ENCODE data around the gene CBX3. TPM values are rescaled to one million over a fixed set of nuclear protein-coding genes. Genes with fewer than 3 reads are reported as not detected.

CBX3 gene
- total RNA-seq, 1 donor from 2014 or later: 221 TPM

GRCh38 chr7:26178272-26178960 is 23.1 kb upstream of the CBX3 start:
- H3K36me3 Mint-ChIP-seq (ENCODE audit: insufficient read depth): peaks cover 10% of the 10 kb centered on the region
- no peak for DNase-seq (ENCODE audit: low spot score, unreplicated experiment)
- no peaks in the 10 kb centered on the region for H3K27me3 Mint-ChIP-seq
- TF ChIP-seq CTCF (IDR thresholded peaks at IDR 0.05; ENCODE audit: unreplicated experiment): no peak
- no peaks in the 10 kb centered on the region for H3K9me3 Mint-ChIP-seq (ENCODE audit: low read depth)
- H3K4me3 Mint-ChIP-seq (ENCODE audit: low read depth): no peak overlapping the region
- peak overlapping the region; percentile 64 for H3K27ac Mint-ChIP-seq
- peaks cover 22% of the 10 kb centered on the region for H3K4me1 Mint-ChIP-seq (ENCODE audit: low read depth)

GRCh38 chr7:26179422-26179821 is 22.1 kb upstream of the CBX3 start:
- DNase-seq (ENCODE audit: low spot score, unreplicated experiment): no peak
- Mint-ChIP-seq H3K4me1 (ENCODE audit: low read depth) (peaks cover 19% of the 10 kb centered on the region), H3K9me3 (ENCODE audit: low read depth) (no peaks in the 10 kb centered on the region), H3K27ac (no peak overlapping the region), H3K4me3 (ENCODE audit: low read depth) (no peak overlapping the region), H3K36me3 (ENCODE audit: insufficient read depth) (peaks cover 11% of the 10 kb centered on the region), H3K27me3 (no peaks in the 10 kb centered on the region)
- no peak for TF ChIP-seq CTCF (IDR thresholded peaks at IDR 0.05; ENCODE audit: unreplicated experiment)

GRCh38 chr7:26179826-26180497 is 21.6 kb upstream of the CBX3 start:
- H3K27me3 Mint-ChIP-seq: no peaks in the 10 kb centered on the region
- no peak for DNase-seq (ENCODE audit: low spot score, unreplicated experiment)
- no peak overlapping the region for H3K4me3 Mint-ChIP-seq (ENCODE audit: low read depth)
- H3K9me3 Mint-ChIP-seq (ENCODE audit: low read depth): no peaks in the 10 kb centered on the region
- H3K27ac Mint-ChIP-seq: peak overlapping the region; percentile 19
- H3K36me3 Mint-ChIP-seq (ENCODE audit: insufficient read depth): peaks cover 13% of the 10 kb centered on the region
- H3K4me1 Mint-ChIP-seq (ENCODE audit: low read depth): peaks cover 18% of the 10 kb centered on the region
- no peak for TF ChIP-seq CTCF (IDR thresholded peaks at IDR 0.05; ENCODE audit: unreplicated experiment)

- Mint-ChIP-seq H3K4me3 (ENCODE audit: low read depth) (no peak overlapping the region), H3K27me3 (no peaks in the 10 kb centered on the region), H3K4me1 (ENCODE audit: low read depth) (peaks cover 18% of the 10 kb centered on the region), H3K36me3 (ENCODE audit: insufficient read depth) (peaks cover 20% of the 10 kb centered on the region), H3K27ac (peak overlapping the region; percentile 19), H3K9me3 (ENCODE audit: low read depth) (no peaks in the 10 kb centered on the region)
- DNase-seq (ENCODE audit: low spot score, unreplicated experiment): no peak
- no peak for TF ChIP-seq CTCF (IDR thresholded peaks at IDR 0.05; ENCODE audit: unreplicated experiment)
Measured at GRCh38 chr7:26180792-26181198, 20.8 kb upstream of the CBX3 start.

GRCh38 chr7:26181474-26182227 is 19.9 kb upstream of the CBX3 start:
- H3K4me1 Mint-ChIP-seq (ENCODE audit: low read depth): peaks cover 20% of the 10 kb centered on the region
- H3K4me3 Mint-ChIP-seq (ENCODE audit: low read depth): no peak overlapping the region
- TF ChIP-seq CTCF (IDR thresholded peaks at IDR 0.05; ENCODE audit: unreplicated experiment): no peak
- no peak for DNase-seq (ENCODE audit: low spot score, unreplicated experiment)
- peaks cover 20% of the 10 kb centered on the region for H3K36me3 Mint-ChIP-seq (ENCODE audit: insufficient read depth)
- H3K27ac Mint-ChIP-seq: peak overlapping the region; percentile 67
- no peaks in the 10 kb centered on the region for H3K27me3 Mint-ChIP-seq
- no peaks in the 10 kb centered on the region for H3K9me3 Mint-ChIP-seq (ENCODE audit: low read depth)

Data from progenitor cell of endocrine pancreas (in vitro differentiated cells).